Mesothelial cell of epicardium (in vitro differentiated cells): ENCODE measurements around the gene MAP7D3. TPM values are rescaled to one million over a fixed set of nuclear protein-coding genes. Genes with fewer than 3 reads are reported as not detected.

ENCODE experiments used
- DNase-seq, 2 experiments: peaks; one replicate each; pipeline ENCODE4 v3.0.0; 2021; ENCODE audit warnings: low spot score in 2 of 2; ENCODE audit not compliant: unreplicated experiment in 2 of 2
- H3K27ac Mint-ChIP-seq: 2 replicates; pipeline ENCODE4 v1.8.0; 2021; ENCODE audit warnings: mixed read lengths
- H3K27me3 Mint-ChIP-seq: 2 replicates; pipeline ENCODE4 v1.8.0; 2021; ENCODE audit warnings: low read depth, mixed read lengths
- H3K36me3 Mint-ChIP-seq: 2 replicates; pipeline ENCODE4 v1.8.0; 2021; ENCODE audit warnings: mixed read lengths
- H3K4me1 Mint-ChIP-seq: 2 replicates; pipeline ENCODE4 v1.8.0; 2021; ENCODE audit warnings: mixed read lengths
- H3K4me3 Mint-ChIP-seq: 2 replicates; pipeline ENCODE4 v1.8.0; 2021; ENCODE audit warnings: mild to moderate bottlenecking, moderate library complexity, mixed read lengths
- H3K9me3 Mint-ChIP-seq: 2 replicates; pipeline ENCODE4 v1.8.0; 2021; ENCODE audit warnings: mixed read lengths
- CTCF ChIP-seq: fragments of 200-600 bp; sonication (generic); IDR thresholded peaks from one replicate; pipeline ENCODE4 v1.5.0; 2021; ENCODE audit warnings: antibody characterized with exemption; ENCODE audit not compliant: unreplicated experiment
- total RNA-seq: library from RNA; stranded (reverse); gene quantifications from 3 replicates; pipeline ENCODE4 v1.2.1, GENCODE V29; 2021

The MAP7D3 gene
- total RNA-seq, 1 donor from 2014 or later, result 10.4 TPM

GRCh38 chrX:136275553-136275952, 24.4 kb upstream of the MAP7D3 start:
- Mint-ChIP-seq H3K27me3 (peaks cover 2% of the 10 kb centered on the region), H3K9me3 (peaks cover 13% of the 10 kb centered on the region), H3K27ac (no peak overlapping the region), H3K4me3 (no peak overlapping the region), H3K36me3 (no peaks in the 10 kb centered on the region), H3K4me1 (no peaks in the 10 kb centered on the region)
- no peak for DNase-seq
- TF ChIP-seq CTCF, result no peak

GRCh38 chrX:136273986-136274385, 22.8 kb upstream of the MAP7D3 start:
- TF ChIP-seq CTCF, result no peak
- no peak overlapping the region for H3K4me3 Mint-ChIP-seq
- H3K27me3 Mint-ChIP-seq, result peaks cover 2% of the 10 kb centered on the region
- DNase-seq, result no peak
- peaks cover 10% of the 10 kb centered on the region for H3K9me3 Mint-ChIP-seq
- H3K36me3 Mint-ChIP-seq, result no peaks in the 10 kb centered on the region
- H3K4me1 Mint-ChIP-seq, result no peaks in the 10 kb centered on the region
- no peak overlapping the region for H3K27ac Mint-ChIP-seq

- Mint-ChIP-seq H3K4me3 (no peak overlapping the region), H3K27me3 (peaks cover 2% of the 10 kb centered on the region), H3K27ac (no peak overlapping the region), H3K4me1 (no peaks in the 10 kb centered on the region), H3K9me3 (peaks cover 6% of the 10 kb centered on the region), H3K36me3 (no peaks in the 10 kb centered on the region)
- no peak for DNase-seq
- no peak for TF ChIP-seq CTCF
Observed at GRCh38 chrX:136272325-136272724, 21.1 kb upstream of the MAP7D3 start.

GRCh38 chrX:136271300-136271699, 20.1 kb upstream of the MAP7D3 start:
- Mint-ChIP-seq H3K27ac (no peak overlapping the region), H3K4me3 (no peak overlapping the region), H3K9me3 (peaks cover 2% of the 10 kb centered on the region), H3K4me1 (no peaks in the 10 kb centered on the region), H3K27me3 (no peaks in the 10 kb centered on the region), H3K36me3 (no peaks in the 10 kb centered on the region)
- TF ChIP-seq CTCF, result no peak
- DNase-seq, result no peak

- no peaks in the 10 kb centered on the region for H3K36me3 Mint-ChIP-seq
- DNase-seq, result no peak
- H3K4me3 Mint-ChIP-seq, result no peak overlapping the region
- no peak overlapping the region for H3K27ac Mint-ChIP-seq
- no peaks in the 10 kb centered on the region for H3K27me3 Mint-ChIP-seq
- no peak for TF ChIP-seq CTCF
- H3K4me1 Mint-ChIP-seq, result no peaks in the 10 kb centered on the region
- peaks cover 6% of the 10 kb centered on the region for H3K9me3 Mint-ChIP-seq
Observed at GRCh38 chrX:136269921-136270320, 18.7 kb upstream of the MAP7D3 start.
